ENCODE data around the gene ZNF774. TPM values are rescaled to one million over a fixed set of nuclear protein-coding genes. Genes with fewer than 3 reads are reported as not detected.
"Not testable (repeated sequence)": the region's sequence is repeated elsewhere in the genome, so short reads cannot be mapped to it uniquely, and the experiment has no call there.

Gene ZNF774
- total and polyA plus RNA-seq, 2 of the 13 experiments (the other 11 are each of a cell fraction or from before 2014, with no cell fraction given): 0.59 to 1.4 TPM

GRCh38 chr15:90408657-90409056, 56.6 kb downstream of the ZNF774 start (continued):
- TF ChIP-seq, protein P1, sequence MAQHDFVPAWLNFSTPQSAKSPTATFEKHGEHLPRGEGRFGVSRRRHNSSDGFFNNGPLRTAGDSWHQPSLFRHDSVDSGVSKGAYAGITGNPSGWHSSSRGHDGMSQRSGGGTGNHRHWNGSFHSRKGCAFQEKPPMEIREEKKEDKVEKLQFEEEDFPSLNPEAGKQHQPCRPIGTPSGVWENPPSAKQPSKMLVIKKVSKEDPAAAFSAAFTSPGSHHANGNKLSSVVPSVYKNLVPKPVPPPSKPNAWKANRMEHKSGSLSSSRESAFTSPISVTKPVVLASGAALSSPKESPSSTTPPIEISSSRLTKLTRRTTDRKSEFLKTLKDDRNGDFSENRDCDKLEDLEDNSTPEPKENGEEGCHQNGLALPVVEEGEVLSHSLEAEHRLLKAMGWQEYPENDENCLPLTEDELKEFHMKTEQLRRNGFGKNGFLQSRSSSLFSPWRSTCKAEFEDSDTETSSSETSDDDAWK (CRISPR knock-in tag; IDR thresholded peaks at IDR 0.05): no peak
- TF ChIP-seq CBX2 (IDR thresholded peaks at IDR 0.05; ENCODE audit: low read depth, low read length) (no peak), CBX2 (CRISPR knock-in tag; IDR thresholded peaks at IDR 0.05; ENCODE audit: low read depth) (no peak), SIN3B (IDR thresholded peaks at IDR 0.05; ENCODE audit: low read length) (no peak)
- TF ChIP-seq, protein P2, sequence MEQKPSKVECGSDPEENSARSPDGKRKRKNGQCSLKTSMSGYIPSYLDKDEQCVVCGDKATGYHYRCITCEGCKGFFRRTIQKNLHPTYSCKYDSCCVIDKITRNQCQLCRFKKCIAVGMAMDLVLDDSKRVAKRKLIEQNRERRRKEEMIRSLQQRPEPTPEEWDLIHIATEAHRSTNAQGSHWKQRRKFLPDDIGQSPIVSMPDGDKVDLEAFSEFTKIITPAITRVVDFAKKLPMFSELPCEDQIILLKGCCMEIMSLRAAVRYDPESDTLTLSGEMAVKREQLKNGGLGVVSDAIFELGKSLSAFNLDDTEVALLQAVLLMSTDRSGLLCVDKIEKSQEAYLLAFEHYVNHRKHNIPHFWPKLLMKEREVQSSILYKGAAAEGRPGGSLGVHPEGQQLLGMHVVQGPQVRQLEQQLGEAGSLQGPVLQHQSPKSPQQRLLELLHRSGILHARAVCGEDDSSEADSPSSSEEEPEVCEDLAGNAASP (CRISPR knock-in tag; IDR thresholded peaks at IDR 0.05; ENCODE audit: borderline replicate concordance): no peak

DNA sequence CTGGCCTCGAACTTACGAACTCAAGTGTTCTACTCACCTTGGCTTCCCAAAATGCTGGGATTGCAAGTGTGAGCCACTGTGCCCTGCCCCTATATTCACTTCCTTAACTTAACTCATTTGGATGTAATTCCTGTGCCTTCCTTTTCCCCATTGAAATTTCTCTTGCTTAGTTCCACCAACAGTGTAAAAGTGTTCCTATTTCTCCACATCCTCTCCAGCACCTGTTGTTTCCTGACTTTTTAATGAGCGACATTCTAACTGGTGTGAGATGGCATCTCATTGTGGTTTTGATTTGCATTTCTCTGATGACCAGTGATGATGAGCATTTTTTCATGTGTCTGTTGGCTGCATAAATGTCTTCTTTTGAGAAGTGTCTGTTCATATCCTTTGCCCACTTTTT, 57.5 kb downstream of the ZNF774 start:
- FAIRE-seq; BruUV-seq (replicated peaks); H3K4me3 ChIP-seq (replicated peaks in 1 of 3; ENCODE audit: insufficient read depth in 1 of 3, low read depth in 2 of 3, low read length in 3 of 3); H3K27ac ChIP-seq (ENCODE audit: extremely low read length, insufficient read depth, low read length); ATAC-seq; H3K9me3 ChIP-seq (ENCODE audit: low read length); CTCF ChIA-PET (ENCODE audit: low intra/inter-chr PET ratio, low total read pairs); H4K20me1 ChIP-seq (ENCODE audit: insufficient read depth, low read length); H3K9ac ChIP-seq (ENCODE audit: insufficient read depth, low read depth, low read length); H2AFZ ChIP-seq (ENCODE audit: low read length); H3K27me3 ChIP-seq (ENCODE audit: control insufficient read depth in 1 of 2, insufficient read depth in 2 of 2, low read length in 2 of 2); H3K4me2 ChIP-seq (ENCODE audit: low read depth, low read length); POLR2A ChIA-PET; H3K36me3 ChIP-seq (replicated peaks in 1 of 2; ENCODE audit: control insufficient read depth in 1 of 2, insufficient read depth in 2 of 2, low read length in 2 of 2); DNase-seq (ENCODE audit: low spot score); in situ Hi-C loops (cut with HindIII; ENCODE audit: extremely low pct_ligation_motif_present, low pct_unique_long_range_greater_than_20kb); intact Hi-C loops (cut with micrococcal nuclease; ENCODE audit: unreplicated experiment); H3K4me1 ChIP-seq (ENCODE audit: insufficient read depth, low read length): not testable (repeated sequence)
- over 99% methylated on average over 3 of the region's 3 CpGs for WGBS (ENCODE audit: low lambda C conversion rate)
- peaks cover 18% of the 10 kb centered on the region for H3K79me2 ChIP-seq (ENCODE audit: insufficient read depth, low read length)

DNA sequence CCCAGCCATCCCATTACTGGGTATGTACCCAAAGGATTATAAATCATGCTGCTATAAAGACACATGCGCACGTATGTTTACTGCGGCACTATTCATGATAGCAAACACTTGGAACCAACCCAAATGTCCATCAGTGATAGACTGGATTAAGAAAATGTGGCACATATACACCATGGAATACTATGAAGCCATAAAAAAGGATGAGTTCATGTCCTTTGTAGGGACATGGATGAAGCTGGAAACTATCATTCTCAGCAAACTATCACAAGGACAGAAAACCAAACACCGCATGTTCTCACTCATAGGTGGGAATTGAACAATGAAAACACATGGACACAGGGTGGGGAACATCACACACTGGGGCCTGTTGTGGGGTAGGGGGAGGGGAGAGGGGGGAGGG, 58.2 kb downstream of the ZNF774 start:
- H3K4me2 ChIP-seq (ENCODE audit: low read depth, low read length); H3K9ac ChIP-seq (ENCODE audit: insufficient read depth, low read depth, low read length); H3K27ac ChIP-seq (ENCODE audit: extremely low read length, insufficient read depth, low read length); FAIRE-seq; H3K9me3 ChIP-seq (ENCODE audit: low read length); in situ Hi-C loops (cut with HindIII; ENCODE audit: extremely low pct_ligation_motif_present, low pct_unique_long_range_greater_than_20kb); H2AFZ ChIP-seq (ENCODE audit: low read length); H4K20me1 ChIP-seq (ENCODE audit: insufficient read depth, low read length); H3K4me3 ChIP-seq (replicated peaks in 1 of 3; ENCODE audit: insufficient read depth in 1 of 3, low read depth in 2 of 3, low read length in 3 of 3); intact Hi-C loops (cut with micrococcal nuclease; ENCODE audit: unreplicated experiment); POLR2A ChIA-PET; ATAC-seq; CTCF ChIA-PET (ENCODE audit: low intra/inter-chr PET ratio, low total read pairs); DNase-seq (ENCODE audit: low spot score); H3K4me1 ChIP-seq (ENCODE audit: insufficient read depth, low read length); BruUV-seq (replicated peaks); H3K27me3 ChIP-seq (ENCODE audit: control insufficient read depth in 1 of 2, insufficient read depth in 2 of 2, low read length in 2 of 2); H3K36me3 ChIP-seq (replicated peaks in 1 of 2; ENCODE audit: control insufficient read depth in 1 of 2, insufficient read depth in 2 of 2, low read length in 2 of 2): not testable (repeated sequence)
- H3K79me2 ChIP-seq (ENCODE audit: insufficient read depth, low read length): peaks cover 15% of the 10 kb centered on the region
- WGBS (ENCODE audit: low lambda C conversion rate): 98% methylated on average over 4 of the region's 4 CpGs
